Testis (tissue), 3 donors: Measurements from ENCODE around the gene MAP2. TPM values are rescaled to one million over a fixed set of nuclear protein-coding genes. Genes with fewer than 3 reads are reported as not detected.

Experiments
- DNase-seq: peaks from one replicate; pipeline ENCODE4 v3.0.0-alpha.2; 2019
- H3K27ac ChIP-seq, 2 donors: fragments of 200-600 bp; sonication (generic); one replicate each; pipeline ENCODE4 v1.5.1; 2019
- H3K27me3 ChIP-seq: fragments of 200-600 bp; sonication (generic); one replicate; pipeline ENCODE4 v1.5.1; 2019
- H3K36me3 ChIP-seq: fragments of 200-600 bp; sonication (generic); one replicate; pipeline ENCODE4 v1.5.1; 2017; ENCODE audit warnings: low read depth; ENCODE audit errors: missing control alignments
- H3K4me1 ChIP-seq: fragments of 200-600 bp; sonication (generic); one replicate; pipeline ENCODE4 v1.5.1; 2019
- H3K4me3 ChIP-seq, 2 donors: fragments of 200-600 bp; sonication (generic); one replicate each; pipeline ENCODE4 v1.5.1; 2017 to 2019
- H3K9me3 ChIP-seq: fragments of 200-600 bp; sonication (generic); one replicate; pipeline ENCODE4 v1.5.1; 2017
- POLR2A ChIP-seq: fragments of 450-650 bp; IDR thresholded peaks from one replicate; pipeline ENCODE4 v1.6.1; 2017; ENCODE audit warnings: antibody characterized with exemption, mild to moderate bottlenecking, moderate library complexity
- WGBS, 2 donors: methylation state at CpG; one replicate each; pipeline ENCODE4 v1.1.5; 2018; 5-methylcytosine and 5-hydroxymethylcytosine counted together
- intact Hi-C: fragments of 100-400 bp; cut with DNase I; formaldehyde crosslinking; loops from one replicate; pipeline ENCODE4 v1.15.1; 2023; ENCODE audit warnings: low total_unique reads
- polyA plus RNA-seq: library from polyadenylated mRNA; stranded (reverse); fragments of 350-450 nt; fragmentation: Illumina TruSeq; extraction: RNeasy Lipid Tissue Mini Kit (QIAGEN cat#74804); gene quantifications from one replicate; pipeline ENCODE4 v1.2.3, GENCODE V29; 2014; ENCODE audit warnings: low read depth, low replicate concordance; ENCODE audit not compliant: insufficient read depth
- total RNA-seq, 2 donors: library from RNA; depleted of rRNA; stranded (reverse); fragments of >200 nt; gene quantifications; one replicate each; pipeline ENCODE4 v1.2.3, GENCODE V29; 2016
- TF ChIP-seq, protein P1 (sequence below), 3 experiments: fragments of 450-650 bp in 2 of 3; fragments of 200-600 bp in 1 of 3; sonication (generic) in 1 of 3; IDR thresholded peaks; one replicate each; pipeline ENCODE4 v1.5.1; 2016 to 2019; ENCODE audit warnings: antibody characterized with exemption in 3 of 3, mild to moderate bottlenecking in 2 of 3, moderate library complexity in 1 of 3

Gene MAP2
- total and polyA plus RNA-seq, 3 donors from 2014 or later, result 15.6 to 30.9 (median 20.9) TPM

DNA sequence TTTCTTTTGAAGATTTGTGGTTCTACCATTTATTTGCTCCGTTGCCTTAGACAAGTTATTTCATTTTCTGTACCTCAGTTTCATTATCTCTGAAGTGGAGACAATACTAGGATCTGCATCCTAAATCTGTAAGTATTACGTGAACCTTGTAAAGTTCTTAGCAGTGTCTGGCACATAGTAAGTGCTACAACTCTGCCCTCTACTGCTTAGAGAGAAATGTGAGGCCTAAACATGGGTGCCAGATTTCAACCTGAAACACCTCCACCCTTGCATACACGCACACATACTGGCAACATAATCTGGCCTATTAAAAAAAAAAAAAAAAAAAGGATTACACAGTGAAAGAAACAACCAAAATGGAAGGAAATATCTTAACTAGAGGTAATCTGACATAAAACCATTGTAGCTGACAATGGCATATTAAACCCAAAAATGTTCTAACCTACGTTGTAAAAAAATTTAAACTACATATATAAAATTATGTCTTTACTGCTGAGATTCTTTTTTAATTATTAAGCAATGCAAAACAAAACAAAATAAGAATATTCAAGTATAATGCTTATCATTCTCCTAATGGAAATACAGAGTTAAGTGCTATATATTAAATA is 132.6 kb downstream of the MAP2 start:
- Histone ChIP-seq H3K4me3 (no peak overlapping the region), H3K4me1 (no peaks in the 10 kb centered on the region), H3K27ac (no peak overlapping the region), H3K9me3 (no peaks in the 10 kb centered on the region), H3K36me3 (no peaks in the 10 kb centered on the region), H3K27me3 (no peaks in the 10 kb centered on the region)
- peak; percentile 23 for DNase-seq
- TF ChIP-seq POLR2A, result no peak
- TF ChIP-seq, protein P1, sequence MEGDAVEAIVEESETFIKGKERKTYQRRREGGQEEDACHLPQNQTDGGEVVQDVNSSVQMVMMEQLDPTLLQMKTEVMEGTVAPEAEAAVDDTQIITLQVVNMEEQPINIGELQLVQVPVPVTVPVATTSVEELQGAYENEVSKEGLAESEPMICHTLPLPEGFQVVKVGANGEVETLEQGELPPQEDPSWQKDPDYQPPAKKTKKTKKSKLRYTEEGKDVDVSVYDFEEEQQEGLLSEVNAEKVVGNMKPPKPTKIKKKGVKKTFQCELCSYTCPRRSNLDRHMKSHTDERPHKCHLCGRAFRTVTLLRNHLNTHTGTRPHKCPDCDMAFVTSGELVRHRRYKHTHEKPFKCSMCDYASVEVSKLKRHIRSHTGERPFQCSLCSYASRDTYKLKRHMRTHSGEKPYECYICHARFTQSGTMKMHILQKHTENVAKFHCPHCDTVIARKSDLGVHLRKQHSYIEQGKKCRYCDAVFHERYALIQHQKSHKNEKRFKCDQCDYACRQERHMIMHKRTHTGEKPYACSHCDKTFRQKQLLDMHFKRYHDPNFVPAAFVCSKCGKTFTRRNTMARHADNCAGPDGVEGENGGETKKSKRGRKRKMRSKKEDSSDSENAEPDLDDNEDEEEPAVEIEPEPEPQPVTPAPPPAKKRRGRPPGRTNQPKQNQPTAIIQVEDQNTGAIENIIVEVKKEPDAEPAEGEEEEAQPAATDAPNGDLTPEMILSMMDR (IDR thresholded peaks at IDR 0.05), result peak in 2 of 3 experiments; percentile 20 to 26
- intact Hi-C loops, result no loop called here
- WGBS, 2 donors, result 53 to 62% methylated on average over 4 of the region's 4 CpGs

DNA sequence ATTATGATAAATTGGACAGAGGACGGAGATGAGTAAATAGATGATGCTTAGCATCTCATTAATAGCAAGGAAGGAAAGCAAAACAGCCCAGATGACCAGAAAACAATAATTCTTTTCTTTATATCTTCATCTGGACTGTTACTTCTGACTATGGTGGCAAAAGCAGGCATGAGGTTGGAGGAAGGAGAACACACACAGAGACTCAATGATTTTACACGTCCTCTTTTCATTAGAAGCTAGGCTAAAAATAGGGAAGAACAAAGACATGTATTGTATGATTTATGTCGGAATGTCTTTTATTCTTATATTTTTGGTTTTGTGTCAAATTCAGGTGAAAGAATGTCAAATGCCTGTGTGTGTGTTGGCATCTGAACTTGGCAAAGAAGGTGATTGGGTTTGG is 137.1 kb downstream of the MAP2 start:
- no peaks in the 10 kb centered on the region for H3K4me1 ChIP-seq
- no peak for TF ChIP-seq POLR2A
- TF ChIP-seq, protein P1 (IDR thresholded peaks at IDR 0.05), result no peak
- H3K27ac ChIP-seq, result no peak overlapping the region
- no peak for DNase-seq
- intact Hi-C loops, result no loop called here
- no peaks in the 10 kb centered on the region for H3K27me3 ChIP-seq
- 75 to 77% methylated on average over 3 of the region's 3 CpGs for WGBS, 2 donors
- no peaks in the 10 kb centered on the region for H3K36me3 ChIP-seq
- no peaks in the 10 kb centered on the region for H3K9me3 ChIP-seq
- no peak overlapping the region for H3K4me3 ChIP-seq

DNA sequence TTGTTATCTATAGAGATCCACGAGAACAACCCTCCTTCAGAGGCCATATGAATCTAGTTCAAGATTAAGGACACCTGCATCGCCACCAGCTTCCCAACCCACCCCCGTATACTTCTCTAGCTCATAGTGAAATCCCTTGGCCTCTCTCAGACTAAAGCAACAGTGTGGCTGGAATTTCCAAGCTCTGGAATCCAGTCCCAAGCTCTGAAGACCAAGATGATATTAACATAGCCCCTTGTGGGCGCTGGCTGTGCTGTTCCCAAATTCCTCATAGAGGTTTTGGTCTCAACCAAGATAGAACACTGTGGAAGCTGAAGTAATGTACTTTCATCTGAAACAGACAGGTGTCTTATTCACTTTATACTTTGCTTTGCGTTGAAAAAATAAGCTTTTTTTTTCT is 139.6 kb downstream of the MAP2 start:
- H3K27me3 ChIP-seq, result no peaks in the 10 kb centered on the region
- WGBS, 2 donors, result 89 to 94% methylated on average over 5 of the region's 5 CpGs
- no peak overlapping the region for H3K4me3 ChIP-seq
- no peak overlapping the region for H3K27ac ChIP-seq
- intact Hi-C loops, result no loop called here
- no peak for TF ChIP-seq POLR2A
- TF ChIP-seq, protein P1 (IDR thresholded peaks at IDR 0.05), result no peak
- H3K4me1 ChIP-seq, result no peaks in the 10 kb centered on the region
- H3K36me3 ChIP-seq, result no peaks in the 10 kb centered on the region
- no peak for DNase-seq
- no peaks in the 10 kb centered on the region for H3K9me3 ChIP-seq

DNA sequence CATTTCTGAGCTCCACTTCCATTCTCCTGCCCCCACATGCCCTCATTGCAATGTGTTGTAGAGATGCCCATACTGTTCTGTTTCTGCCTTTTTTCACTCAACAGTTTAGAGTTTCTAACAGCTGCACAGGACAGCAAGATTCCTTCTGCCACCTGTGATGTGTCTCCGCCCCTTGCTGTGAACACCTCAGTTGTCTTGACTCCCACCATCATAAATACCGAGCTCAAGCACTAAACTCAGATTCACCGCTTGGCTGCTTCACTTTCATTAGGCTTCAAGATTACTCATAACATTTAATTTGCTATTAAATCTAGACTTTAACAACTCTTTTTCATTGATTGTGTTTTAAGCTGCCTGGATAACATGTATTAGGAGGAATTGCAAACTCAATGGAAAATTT is 141.0 kb downstream of the MAP2 start:
- Histone ChIP-seq H3K4me1 (no peaks in the 10 kb centered on the region), H3K4me3 (no peak overlapping the region), H3K36me3 (no peaks in the 10 kb centered on the region), H3K27me3 (no peaks in the 10 kb centered on the region), H3K9me3 (no peaks in the 10 kb centered on the region), H3K27ac (no peak overlapping the region)
- DNase-seq, result no peak
- intact Hi-C loops, result no loop called here
- TF ChIP-seq POLR2A, result no peak
- TF ChIP-seq, protein P1 (IDR thresholded peaks at IDR 0.05), result no peak
- WGBS, 2 donors, result 93 to 94% methylated on average over 3 of the region's 3 CpGs

DNA sequence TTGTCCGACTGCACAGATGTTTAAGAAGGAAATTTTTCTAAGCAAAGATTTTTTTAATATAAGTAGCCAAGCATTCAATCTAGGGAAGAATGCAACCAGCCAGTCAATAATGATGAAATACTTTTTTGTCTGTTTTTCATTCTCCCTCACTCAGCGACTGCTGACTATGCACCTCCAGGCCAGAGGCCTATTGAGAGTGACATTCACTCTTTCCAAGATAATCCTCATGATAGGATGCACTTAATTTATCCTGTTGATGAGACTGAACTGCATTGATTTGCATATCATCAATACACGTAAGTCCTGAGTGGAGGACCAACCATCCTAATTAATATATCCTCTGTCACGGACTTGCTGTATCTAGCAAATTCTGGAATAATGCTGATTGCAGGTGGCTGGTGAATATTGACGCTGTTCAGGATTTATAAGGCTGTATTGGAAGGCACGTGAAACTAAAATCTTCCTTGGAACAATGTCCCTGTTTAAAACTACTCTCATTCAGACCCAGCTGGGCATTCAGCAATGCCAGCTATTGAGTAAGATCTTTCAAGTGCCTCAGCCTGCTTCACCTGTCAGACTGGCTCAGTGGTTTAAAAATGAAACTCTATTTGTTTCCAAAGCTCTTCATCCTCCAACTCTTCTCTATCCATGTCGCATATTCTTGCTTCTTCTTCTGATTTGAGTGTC is 142.2 kb downstream of the MAP2 start:
- Histone ChIP-seq H3K4me1 (no peaks in the 10 kb centered on the region), H3K36me3 (no peaks in the 10 kb centered on the region), H3K27ac (no peak overlapping the region), H3K27me3 (no peaks in the 10 kb centered on the region), H3K4me3 (no peak overlapping the region), H3K9me3 (no peaks in the 10 kb centered on the region)
- WGBS, 2 donors, result 92 to 95% methylated on average over 7 of the region's 7 CpGs
- intact Hi-C loops, result no loop called here
- DNase-seq, result no peak
- TF ChIP-seq, protein P1 (IDR thresholded peaks at IDR 0.05), result no peak
- TF ChIP-seq POLR2A, result no peak
